SK-N-MC (cell line): Measurements from ENCODE around the gene FAM168A.

Source experiments
- DNase-seq: peaks from one replicate; pipeline ENCODE4 v3.0.0-alpha.2; 2011; ENCODE audit warnings: low read depth, low spot score
- H3K27ac ChIP-seq: fragments of 200-600 bp; sonication (generic); 2 replicates; pipeline ENCODE4 v1.5.1; 2016; ENCODE audit warnings: mixed run types
- H3K36me3 ChIP-seq: fragments of 200-600 bp; sonication (generic); 2 replicates; pipeline ENCODE4 v1.6.1; 2017; ENCODE audit warnings: antibody characterized with exemption, low read length, mixed read lengths; ENCODE audit not compliant: insufficient read depth
- H3K4me3 ChIP-seq: fragments of 200-600 bp; sonication (generic); 2 replicates; pipeline ENCODE4 v1.5.1; 2016
- H3K9ac ChIP-seq: fragments of 200-600 bp; sonication (generic); 2 replicates; pipeline ENCODE4 v1.8.0; 2017; ENCODE audit warnings: mixed run types, mixed read lengths; ENCODE audit not compliant: insufficient read length
- H3K9me3 ChIP-seq: fragments of 200-600 bp; sonication (generic); 2 replicates; pipeline ENCODE4 v1.6.1; 2017; ENCODE audit warnings: low read depth, mild to moderate bottlenecking, antibody characterized with exemption, low read length, moderate library complexity, mixed read lengths
- EZH2 ChIP-seq: fragments of 200-600 bp; sonication (generic); IDR thresholded peaks from one replicate; pipeline ENCODE4 v1.6.1; 2017; ENCODE audit warnings: antibody characterized with exemption
- FOXP2 ChIP-seq: optimal IDR thresholded peaks from 2 replicates; pipeline ENCODE3; 2011; ENCODE audit warnings: mild to moderate bottlenecking, moderate library complexity; ENCODE audit not compliant: insufficient read depth; ENCODE audit errors: extremely low read length, control extremely low read depth
- POLR2AphosphoS5 ChIP-seq: IDR thresholded peaks from 2 replicates; pipeline ENCODE4 v1.6.1; 2012; ENCODE audit warnings: mild to moderate bottlenecking, low read depth, low read length, borderline replicate concordance

Gene FAM168A

DNA sequence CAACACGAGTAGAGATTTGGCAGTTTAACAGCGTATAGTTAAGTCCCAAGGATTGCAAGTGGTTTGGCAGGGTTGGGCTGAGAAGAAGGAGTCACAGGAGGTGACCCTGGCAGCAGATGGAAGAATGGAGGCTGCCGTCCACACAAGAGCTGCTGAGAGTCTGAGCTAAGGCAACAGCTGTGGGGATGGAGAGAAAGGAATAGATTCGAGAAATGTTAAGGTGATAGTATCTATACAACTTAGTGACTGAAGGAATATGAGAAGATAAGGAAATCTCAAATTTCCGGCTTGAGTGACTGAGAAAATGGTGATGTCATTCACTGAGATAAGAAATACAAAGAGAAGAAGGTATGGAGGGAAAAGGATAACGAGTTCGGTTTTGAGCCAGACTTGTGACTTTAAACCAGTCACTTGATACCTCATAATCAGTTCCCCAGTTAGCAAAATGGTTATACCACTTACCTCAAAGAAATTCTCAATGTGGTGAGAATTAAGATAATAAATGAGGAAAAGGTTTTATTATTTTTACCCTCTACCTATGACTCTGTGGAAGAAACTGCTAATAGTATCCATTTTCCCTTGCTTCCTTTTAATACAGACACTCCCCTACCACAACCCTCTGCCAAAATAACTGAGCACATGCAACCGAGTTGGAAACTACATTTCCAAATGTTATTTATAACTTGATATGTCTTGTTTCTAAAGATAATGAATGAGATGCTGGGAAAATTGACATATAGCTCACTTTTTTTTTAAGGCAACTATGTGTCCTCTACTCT, 30.7 kb downstream of the FAM168A start:
- DNase-seq: no peak
- Histone ChIP-seq H3K4me3 (no peak overlapping the region), H3K9me3 (no peaks in the 10 kb centered on the region), H3K27ac (0 out of 2 replicates have a peak overlapping the region, but pooled peaks have one; percentile 3), H3K9ac (no peak overlapping the region), H3K36me3 (peaks cover 5% of the 10 kb centered on the region; the same call in 1 of the 2 replicates)
- TF ChIP-seq FOXP2 (no peak), EZH2 (no peak), POLR2AphosphoS5 (no peak)

DNA sequence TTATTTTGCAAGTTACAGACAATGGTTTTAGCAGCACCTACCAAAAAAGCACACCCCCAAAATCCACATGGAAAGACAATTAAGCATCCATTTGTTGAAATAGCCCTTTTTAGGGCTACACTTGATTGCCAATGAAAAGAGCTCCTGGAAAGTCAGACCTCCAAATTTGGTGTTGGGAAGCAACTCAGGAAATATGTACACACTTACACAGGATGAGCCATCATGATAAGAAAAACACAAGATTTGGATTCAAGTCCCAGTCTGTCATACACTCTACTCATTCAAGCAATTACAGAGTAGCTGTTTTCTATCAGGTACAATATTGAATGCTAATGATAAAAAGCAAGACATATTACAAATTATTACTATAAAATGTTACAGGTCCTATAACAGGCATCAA, 31.5 kb downstream of the FAM168A start:
- no peak overlapping the region for H3K9ac ChIP-seq
- peaks cover 5% of the 10 kb centered on the region; the same call in 1 of the 2 replicates for H3K36me3 ChIP-seq
- TF ChIP-seq FOXP2: no peak
- H3K9me3 ChIP-seq: no peaks in the 10 kb centered on the region
- DNase-seq: no peak
- no peak overlapping the region for H3K27ac ChIP-seq
- H3K4me3 ChIP-seq: no peak overlapping the region

DNA sequence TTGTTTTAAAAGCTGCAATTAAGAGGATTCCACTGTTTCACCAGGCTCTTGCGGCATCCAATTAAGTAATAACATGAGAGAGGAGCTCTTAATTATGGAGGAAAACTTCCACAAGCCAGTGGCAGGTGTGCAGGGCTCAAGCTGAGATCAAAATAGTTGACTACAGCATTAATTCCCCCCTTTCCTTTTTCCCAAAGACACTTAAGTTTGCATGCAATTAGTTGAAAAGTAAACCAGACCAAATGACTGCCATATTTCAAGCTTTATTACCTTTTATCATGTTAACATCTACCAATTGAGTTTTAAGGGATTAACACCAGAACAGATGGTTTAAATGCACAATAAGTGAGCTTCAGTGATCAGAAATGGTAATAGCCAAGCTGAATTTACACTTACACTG, 32.1 kb downstream of the FAM168A start:
- H3K36me3 ChIP-seq: peaks cover 5% of the 10 kb centered on the region; the same call in 1 of the 2 replicates
- H3K9me3 ChIP-seq: no peaks in the 10 kb centered on the region
- TF ChIP-seq FOXP2: no peak
- TF ChIP-seq EZH2: no peak
- no peak for TF ChIP-seq POLR2AphosphoS5
- no peak overlapping the region for H3K4me3 ChIP-seq
- H3K9ac ChIP-seq: no peak overlapping the region
- DNase-seq: no peak
- H3K27ac ChIP-seq: no peak overlapping the region

- H3K4me3 ChIP-seq: no peak overlapping the region
- H3K36me3 ChIP-seq: peaks cover 5% of the 10 kb centered on the region; the same call in 1 of the 2 replicates
- no peaks in the 10 kb centered on the region for H3K9me3 ChIP-seq
- H3K9ac ChIP-seq: no peak overlapping the region
- no peak for TF ChIP-seq FOXP2
- TF ChIP-seq EZH2: no peak
- no peak for TF ChIP-seq POLR2AphosphoS5
- no peak overlapping the region for H3K27ac ChIP-seq
- no peak for DNase-seq
Measured at GRCh38 chr11:73564903-73565302, 33.0 kb downstream of the FAM168A start.

DNA sequence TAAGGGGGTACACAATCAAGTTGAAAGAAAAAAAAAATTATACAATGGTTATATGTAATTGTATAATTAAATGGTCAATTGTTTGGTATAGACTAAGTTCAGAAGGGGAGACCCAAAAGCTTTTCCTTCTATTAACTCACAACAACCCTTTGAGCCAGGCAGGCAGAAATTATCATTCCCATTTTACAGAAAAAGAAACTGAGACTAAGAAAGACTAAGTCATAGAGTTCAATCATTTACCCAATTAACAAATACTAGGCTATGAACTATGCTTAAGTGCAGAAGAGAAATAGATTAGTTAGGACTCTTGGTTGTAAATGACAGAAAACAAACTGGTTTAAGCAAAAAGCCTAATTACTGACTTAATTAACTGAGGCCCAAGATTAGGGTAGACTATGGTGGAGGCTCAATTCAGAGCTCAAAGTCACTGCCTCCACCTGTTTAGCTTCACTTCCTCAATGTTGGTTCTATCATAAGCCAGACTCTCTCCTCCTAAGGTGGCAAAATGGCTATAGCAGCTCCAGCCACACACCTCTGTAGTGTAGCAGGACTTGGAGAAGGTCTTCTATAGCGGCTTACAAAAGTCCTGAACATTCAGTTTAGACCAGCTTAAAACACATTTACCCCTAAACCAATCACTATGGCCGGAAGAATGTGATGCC, 34.2 kb downstream of the FAM168A start:
- no peak overlapping the region for H3K4me3 ChIP-seq
- DNase-seq: no peak
- no peaks in the 10 kb centered on the region for H3K9me3 ChIP-seq
- H3K9ac ChIP-seq: no peak overlapping the region
- H3K27ac ChIP-seq: no peak overlapping the region
- no peak for TF ChIP-seq EZH2
- TF ChIP-seq POLR2AphosphoS5: no peak
- TF ChIP-seq FOXP2: no peak
- peaks cover 5% of the 10 kb centered on the region; the same call in 1 of the 2 replicates for H3K36me3 ChIP-seq

- DNase-seq: no peak
- H3K9me3 ChIP-seq: no peaks in the 10 kb centered on the region
- H3K9ac ChIP-seq: no peak overlapping the region
- TF ChIP-seq FOXP2 (no peak), POLR2AphosphoS5 (no peak), EZH2 (no peak)
- no peak overlapping the region for H3K4me3 ChIP-seq
- H3K36me3 ChIP-seq: no peaks in the 10 kb centered on the region
- no peak overlapping the region for H3K27ac ChIP-seq
Measured at GRCh38 chr11:73559743-73560142, 38.2 kb downstream of the FAM168A start.

DNA sequence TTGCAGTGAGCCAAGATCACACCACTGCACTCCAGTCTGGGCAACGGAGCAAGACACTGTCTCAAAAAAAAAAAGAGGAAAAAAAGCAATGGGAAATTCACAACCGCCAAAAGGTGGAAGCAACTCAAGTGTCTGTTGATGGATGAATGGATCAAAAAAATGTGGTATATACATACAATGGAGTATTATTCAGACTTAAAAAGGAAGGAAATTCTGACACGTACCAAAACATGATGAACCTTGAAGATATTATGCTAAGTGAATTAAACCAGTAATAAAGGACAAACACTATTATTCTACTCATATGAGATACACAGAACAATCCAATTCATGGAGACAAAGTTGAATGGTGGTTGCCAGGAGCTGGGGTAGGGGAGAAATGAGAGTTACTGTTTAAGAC, 40.9 kb downstream of the FAM168A start:
- H3K27ac ChIP-seq: no peak overlapping the region

GRCh38 chr11:73555615-73556014, 42.3 kb downstream of the FAM168A start:
- TF ChIP-seq EZH2: no peak
- no peak for TF ChIP-seq POLR2AphosphoS5
- TF ChIP-seq FOXP2: no peak
- no peaks in the 10 kb centered on the region for H3K36me3 ChIP-seq
- no peaks in the 10 kb centered on the region for H3K9me3 ChIP-seq
- no peak overlapping the region for H3K9ac ChIP-seq
- no peak overlapping the region for H3K4me3 ChIP-seq
- no peak for DNase-seq
- no peak overlapping the region for H3K27ac ChIP-seq

More for the DNA sequence above, 40.9 kb downstream of the FAM168A start:
- no peak for DNase-seq
- Histone ChIP-seq H3K36me3 (no peaks in the 10 kb centered on the region), H3K4me3 (no peak overlapping the region), H3K9me3 (no peaks in the 10 kb centered on the region), H3K9ac (no peak overlapping the region)
- no peak for TF ChIP-seq EZH2
- TF ChIP-seq POLR2AphosphoS5: no peak
- TF ChIP-seq FOXP2: no peak
